Lung (tissue), 12 donors: ENCODE measurements around the gene GRAMD1B. TPM values are rescaled to one million over a fixed set of nuclear protein-coding genes. Genes with fewer than 3 reads are reported as not detected.

Source experiments
- ATAC-seq: fragments of 200-7000 bp; cut with Tn5 transposase; one replicate; pipeline ENCODE4 v1.9.1; 2020; ENCODE audit warnings: moderate number of reproducible peaks; ENCODE audit not compliant: insufficient read depth, low FRiP score
- DNase-seq, 3 donors: peaks; one replicate each; pipeline ENCODE4 v3.0.0-alpha.2; 2013 to 2017
- H3K27ac ChIP-seq, 2 donors: one replicate each; pipeline ENCODE4 v1.5.1; 2013; ENCODE audit warnings: mild to moderate bottlenecking in 2 of 2, moderate library complexity in 2 of 2, control low read depth in 1 of 2, inconsistent platforms in 1 of 2, low read depth in 1 of 2, low read length in 1 of 2
- H3K27me3 ChIP-seq, 3 donors: one replicate each; pipeline ENCODE4 v1.5.1; 2013; ENCODE audit warnings: low read length in 2 of 3; ENCODE audit not compliant: control insufficient read depth in 3 of 3, insufficient read depth in 3 of 3
- H3K36me3 ChIP-seq, 4 donors: one replicate each; pipeline ENCODE4 v1.5.1; 2013; ENCODE audit warnings: low read length in 4 of 4, mild to moderate bottlenecking in 1 of 4, moderate library complexity in 1 of 4; ENCODE audit not compliant: control insufficient read depth in 4 of 4, insufficient read depth in 4 of 4
- H3K4me1 ChIP-seq, 5 donors: one replicate each; pipeline ENCODE4 v1.5.1; 2013; ENCODE audit warnings: low read length in 5 of 5, mild to moderate bottlenecking in 2 of 5, moderate library complexity in 1 of 5; ENCODE audit not compliant: control insufficient read depth in 5 of 5, insufficient read depth in 5 of 5
- H3K4me3 ChIP-seq: one replicate; pipeline ENCODE4 v1.5.1; 2013; ENCODE audit warnings: mild to moderate bottlenecking, control low read depth, moderate library complexity
- H3K9ac ChIP-seq, 2 donors: one replicate each; pipeline ENCODE4 v1.5.1; 2013; ENCODE audit warnings: low read length in 2 of 2, control low read depth in 1 of 2; ENCODE audit not compliant: insufficient read depth in 1 of 2
- H3K9me3 ChIP-seq, 4 donors: one replicate each; pipeline ENCODE4 v1.5.1; 2013; ENCODE audit warnings: low read length in 3 of 4, mild to moderate bottlenecking in 1 of 4, moderate library complexity in 1 of 4; ENCODE audit not compliant: control insufficient read depth in 4 of 4, insufficient read depth in 3 of 4
- WGBS, 2 donors: extraction: QIAGEN DNeasy Blood & Tissue Kit; methylation state at CpG; one replicate each; pipeline ENCODE4 v1.1.7; 2013; 5-methylcytosine and 5-hydroxymethylcytosine counted together
- polyA plus RNA-seq, 2 donors: library from polyadenylated mRNA; stranded (reverse); fragments of 200-250 nt; gene quantifications; one replicate each; pipeline ENCODE4 v1.2.1, GENCODE V29; 2013
- total RNA-seq, 2 donors: library from RNA; depleted of rRNA in 1 of 2; stranded (reverse); fragments of >200 nt in 1 of 2; gene quantifications; one replicate each; pipeline ENCODE4 v1.2.1, GENCODE V29; 2014 to 2021
- TF ChIP-seq, protein P1 (sequence below): IDR thresholded peaks from 2 replicates; pipeline ENCODE4 v1.5.1; 2012; ENCODE audit warnings: mild to moderate bottlenecking; ENCODE audit errors: control extremely low read depth, extremely low read depth
- donor health status: control.
- donor health status: control.
- donor health status: Bipolar disorder and iron deficiency.
- donor health status: healthy.
- donor health status: DM: yes; HTN: yes; CAD: no.

Gene GRAMD1B
- total and polyA plus RNA-seq, 4 donors, result 1.4 to 6.0 (median 3.3) TPM

DNA sequence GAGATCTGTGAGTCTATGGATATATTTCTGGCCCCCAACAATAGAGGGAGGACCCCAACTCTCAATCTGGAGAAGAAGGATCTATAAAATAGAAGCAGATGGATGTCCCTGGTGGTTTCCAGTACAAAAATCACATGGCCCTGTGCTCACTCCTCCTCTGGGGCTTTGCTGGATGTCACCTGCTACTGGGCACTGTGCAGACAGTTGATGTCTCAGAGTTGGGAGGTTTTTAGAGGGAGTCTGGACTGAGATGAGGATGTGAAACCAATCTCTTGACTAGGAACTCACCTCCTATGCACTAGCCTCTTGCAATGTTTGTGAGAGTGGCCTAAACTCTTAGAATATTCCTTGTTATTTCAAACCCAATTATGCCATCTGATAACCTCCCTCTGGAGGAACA lies 117.1 kb downstream of the GRAMD1B start:
- no peak overlapping the region for H3K9ac ChIP-seq
- H3K27me3 ChIP-seq, result no peaks in the 10 kb centered on the region
- peaks cover 0 to 23% (median 0%) of the 10 kb centered on the region in 5 donors for H3K4me1 ChIP-seq
- H3K36me3 ChIP-seq, result no peaks in the 10 kb centered on the region
- no peak for ATAC-seq
- no peak for DNase-seq
- peaks cover 0 to 2% (median 0%) of the 10 kb centered on the region in 4 donors for H3K9me3 ChIP-seq
- no peak overlapping the region for H3K4me3 ChIP-seq
- TF ChIP-seq, protein P1, sequence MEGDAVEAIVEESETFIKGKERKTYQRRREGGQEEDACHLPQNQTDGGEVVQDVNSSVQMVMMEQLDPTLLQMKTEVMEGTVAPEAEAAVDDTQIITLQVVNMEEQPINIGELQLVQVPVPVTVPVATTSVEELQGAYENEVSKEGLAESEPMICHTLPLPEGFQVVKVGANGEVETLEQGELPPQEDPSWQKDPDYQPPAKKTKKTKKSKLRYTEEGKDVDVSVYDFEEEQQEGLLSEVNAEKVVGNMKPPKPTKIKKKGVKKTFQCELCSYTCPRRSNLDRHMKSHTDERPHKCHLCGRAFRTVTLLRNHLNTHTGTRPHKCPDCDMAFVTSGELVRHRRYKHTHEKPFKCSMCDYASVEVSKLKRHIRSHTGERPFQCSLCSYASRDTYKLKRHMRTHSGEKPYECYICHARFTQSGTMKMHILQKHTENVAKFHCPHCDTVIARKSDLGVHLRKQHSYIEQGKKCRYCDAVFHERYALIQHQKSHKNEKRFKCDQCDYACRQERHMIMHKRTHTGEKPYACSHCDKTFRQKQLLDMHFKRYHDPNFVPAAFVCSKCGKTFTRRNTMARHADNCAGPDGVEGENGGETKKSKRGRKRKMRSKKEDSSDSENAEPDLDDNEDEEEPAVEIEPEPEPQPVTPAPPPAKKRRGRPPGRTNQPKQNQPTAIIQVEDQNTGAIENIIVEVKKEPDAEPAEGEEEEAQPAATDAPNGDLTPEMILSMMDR, result no peak
- H3K27ac ChIP-seq, result no peak overlapping the region

DNA sequence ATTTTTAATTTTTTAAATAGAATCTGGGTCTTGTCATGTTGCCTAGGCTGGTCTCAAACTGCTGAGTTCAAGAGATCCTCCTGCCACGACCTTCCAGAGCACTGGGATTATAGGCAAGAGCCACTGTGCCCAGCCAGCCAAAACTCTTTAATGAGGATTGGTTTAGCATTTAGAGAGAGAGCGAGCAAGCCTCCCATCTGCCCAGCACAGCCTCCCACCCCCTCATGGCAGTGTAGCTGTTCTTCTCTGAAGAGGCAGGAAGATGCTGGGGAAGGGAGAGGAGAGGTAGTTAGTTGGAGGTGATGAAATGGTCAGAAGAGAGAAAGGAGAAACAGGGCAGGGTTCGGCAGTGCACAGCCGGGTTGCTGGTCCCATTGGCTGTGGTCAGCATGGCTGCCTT lies 118.7 kb downstream of the GRAMD1B start:
- TF ChIP-seq, protein P1, result no peak
- Histone ChIP-seq H3K36me3 (no peaks in the 10 kb centered on the region), H3K9me3 (peaks cover 0 to 2% (median 0%) of the 10 kb centered on the region in 4 donors), H3K4me1 (peaks cover 0 to 21% (median 0%) of the 10 kb centered on the region in 5 donors), H3K27me3 (no peaks in the 10 kb centered on the region), H3K4me3 (no peak overlapping the region), H3K27ac (no peak overlapping the region), H3K9ac (no peak overlapping the region)
- ATAC-seq, result no peak
- WGBS, 2 donors, result 60 to 82% methylated on average over 4 of the region's 4 CpGs
- DNase-seq, result no peak

DNA sequence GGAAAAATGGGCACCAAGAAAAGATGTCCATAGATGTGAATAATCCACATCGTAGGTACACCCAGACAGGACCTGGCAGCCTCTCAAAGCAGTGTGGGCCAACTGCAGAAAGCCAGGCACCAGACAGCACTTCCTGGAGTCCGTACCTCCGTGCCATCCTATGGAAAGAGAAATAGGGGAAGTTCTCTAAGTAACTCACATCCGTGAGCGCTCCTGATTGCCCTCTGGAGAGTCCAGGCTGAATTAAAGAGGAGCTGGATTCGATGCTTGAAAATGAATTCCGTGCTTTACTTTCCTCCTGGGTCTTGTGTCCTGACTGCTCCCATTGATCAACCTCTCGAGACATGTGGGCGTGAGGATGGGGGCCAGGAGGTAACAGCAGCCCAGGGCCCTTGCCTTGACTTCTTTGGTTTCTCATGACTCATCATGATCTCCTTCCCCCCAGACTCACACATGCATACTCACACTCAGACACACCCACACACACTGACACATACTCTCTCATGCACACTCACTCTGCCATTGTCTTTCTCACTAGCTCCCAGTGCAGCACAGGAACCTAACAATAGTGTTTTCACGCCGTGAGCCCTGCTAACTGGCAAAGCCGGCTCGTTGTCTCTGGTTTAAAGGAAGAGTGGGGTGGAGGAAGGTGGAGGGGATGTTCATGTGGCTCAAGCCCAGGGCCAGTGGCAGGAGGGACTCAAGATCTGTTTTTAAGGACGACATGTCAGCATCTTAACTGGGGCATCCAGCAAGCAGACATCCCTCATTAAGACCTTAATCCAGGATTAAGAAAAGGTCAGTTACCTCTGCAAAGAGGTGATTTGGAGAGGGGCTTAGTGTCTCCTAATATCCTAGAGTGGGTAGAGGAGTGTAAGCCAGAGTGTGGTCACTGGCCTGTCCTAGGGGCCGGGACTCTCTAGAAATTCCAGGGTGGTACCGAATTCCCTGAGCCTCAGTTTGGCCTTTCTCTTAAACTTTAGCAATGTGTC lies 120.2 kb downstream of the GRAMD1B start:
- DNase-seq (no peak), ATAC-seq (no peak)
- H3K36me3 ChIP-seq, result no peaks in the 10 kb centered on the region
- no peak overlapping the region for H3K4me3 ChIP-seq
- H3K27ac ChIP-seq, result no peak overlapping the region
- peaks cover 0 to 15% (median 0%) of the 10 kb centered on the region in 5 donors for H3K4me1 ChIP-seq
- peaks cover 0 to 2% (median 0%) of the 10 kb centered on the region in 4 donors for H3K9me3 ChIP-seq
- TF ChIP-seq, protein P1, result no peak
- H3K9ac ChIP-seq, result no peak overlapping the region
- no peaks in the 10 kb centered on the region for H3K27me3 ChIP-seq
- 65 to 71% methylated on average over 16 of the region's 16 CpGs for WGBS, 2 donors
